Activated CD8-positive, alpha-beta memory T cell treated with anti-CD3 and anti-CD28 coated beads, Interleukin-2, amount 50 U/mL, for 48 hours (primary cell): Measurements from ENCODE around the gene C10orf105.

Experiments used
- DNase-seq: peaks from one replicate; pipeline ENCODE4 v3.0.0-alpha.2; 2020

The C10orf105 gene

DNA sequence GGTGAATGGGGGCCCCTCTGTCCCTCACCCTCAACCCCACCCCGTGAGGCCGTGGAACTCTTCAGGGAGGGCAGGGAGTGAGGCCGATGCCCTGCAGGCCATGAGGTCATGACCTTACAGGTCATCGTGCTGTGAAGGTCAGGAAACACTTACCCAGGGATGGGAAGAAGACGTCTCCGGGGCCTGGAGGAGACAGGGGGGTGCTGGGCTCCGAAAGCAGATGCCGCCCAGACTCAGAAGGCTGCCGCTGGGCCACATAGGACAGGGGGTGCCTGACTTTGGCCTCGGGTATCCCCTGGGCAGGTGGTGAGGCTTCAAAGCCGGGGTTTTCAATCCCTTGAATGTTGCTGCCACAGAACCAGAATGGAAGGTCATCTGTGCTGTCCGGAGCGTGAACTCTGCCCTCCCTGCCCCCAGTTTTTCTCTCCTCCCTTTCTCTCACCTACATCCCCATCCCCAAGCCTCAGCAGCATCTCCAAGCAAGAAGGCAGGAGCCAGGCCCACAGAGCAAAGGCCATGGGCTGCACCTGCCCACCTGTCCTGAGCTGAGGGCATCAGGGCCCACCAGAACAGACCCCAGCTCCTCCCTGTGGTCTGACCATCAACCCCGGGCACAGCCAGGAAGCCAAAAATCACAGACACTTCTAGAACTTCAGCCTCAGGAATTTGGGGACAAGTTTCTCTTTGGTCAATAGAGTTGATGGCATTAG, 32.1 kb upstream of the C10orf105 start:
- no peak for DNase-seq

DNA sequence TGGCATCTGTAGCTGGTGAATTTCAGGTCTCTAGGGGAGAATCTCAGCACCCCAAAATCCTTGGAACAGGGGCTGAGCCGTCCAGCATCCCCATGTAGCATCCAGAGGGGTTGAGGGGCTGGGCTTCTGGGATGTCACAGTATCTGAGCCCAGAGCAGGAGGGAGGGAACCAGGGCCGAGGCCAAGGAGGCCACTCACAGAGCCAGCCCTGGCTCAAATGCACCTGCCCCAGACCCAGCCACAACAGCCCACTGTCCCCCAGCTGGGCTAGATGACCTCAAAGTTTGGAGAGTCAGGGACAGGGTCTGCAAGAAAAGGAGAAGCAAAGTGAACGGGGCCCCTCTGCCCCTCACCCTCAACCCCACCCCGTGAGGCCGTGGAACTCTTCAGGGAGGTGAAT, 31.4 kb upstream of the C10orf105 start:
- no peak for DNase-seq

DNA sequence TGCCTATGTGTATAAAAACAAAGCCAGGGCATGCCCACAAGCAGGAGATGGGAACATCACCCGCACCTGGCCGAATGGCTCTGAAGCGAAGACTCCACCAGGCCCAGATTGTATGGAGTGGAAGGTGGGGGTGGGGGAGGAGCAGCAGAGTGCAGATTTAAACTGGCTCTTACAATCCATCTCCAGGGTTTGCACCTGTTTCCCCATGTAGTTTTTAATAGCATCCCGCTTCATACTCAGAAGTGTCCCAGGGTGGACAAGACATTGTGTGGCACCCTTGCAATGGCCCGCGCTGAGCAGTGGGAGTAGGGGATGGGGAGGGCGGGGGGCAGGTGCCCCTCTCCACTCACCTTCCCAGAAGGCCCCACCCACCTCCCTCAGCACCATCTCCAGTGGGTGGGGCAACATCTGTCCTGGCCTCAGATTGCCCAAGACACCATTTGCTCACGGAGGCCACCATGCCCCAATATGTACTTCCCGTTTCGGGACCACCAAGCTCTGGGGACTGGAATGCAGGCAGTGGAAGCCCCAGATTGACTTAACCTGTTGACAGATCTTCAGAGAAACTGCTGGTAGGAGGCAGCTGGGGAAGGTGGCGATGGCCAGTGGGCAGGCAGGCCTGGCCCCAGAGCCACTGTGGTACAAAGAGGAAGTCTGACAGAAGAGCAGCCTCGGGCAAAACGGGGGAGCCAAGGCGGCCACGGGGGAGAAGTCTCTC, 30.7 kb upstream of the C10orf105 start:
- no peak for DNase-seq

DNA sequence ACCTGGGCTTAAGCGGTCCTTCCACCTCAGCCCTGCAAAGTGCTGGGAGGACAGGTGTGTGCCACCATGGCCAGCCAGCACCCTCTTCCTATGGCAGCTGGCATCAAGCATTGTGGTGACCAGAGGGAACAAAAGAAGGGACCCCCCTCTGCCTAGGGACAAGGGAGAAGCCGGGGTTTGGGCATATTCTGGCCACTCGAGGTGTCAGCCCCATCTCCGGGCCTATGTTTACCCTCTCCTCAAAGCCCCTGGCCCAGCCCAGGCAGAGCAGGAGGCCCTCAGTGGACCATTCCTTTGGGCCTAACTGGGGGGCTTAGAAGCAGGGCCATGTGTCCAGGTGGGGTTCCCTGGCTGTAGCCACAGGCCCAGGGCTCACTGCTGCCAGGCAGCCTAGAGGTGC, 29.8 kb upstream of the C10orf105 start:
- no peak for DNase-seq

DNA sequence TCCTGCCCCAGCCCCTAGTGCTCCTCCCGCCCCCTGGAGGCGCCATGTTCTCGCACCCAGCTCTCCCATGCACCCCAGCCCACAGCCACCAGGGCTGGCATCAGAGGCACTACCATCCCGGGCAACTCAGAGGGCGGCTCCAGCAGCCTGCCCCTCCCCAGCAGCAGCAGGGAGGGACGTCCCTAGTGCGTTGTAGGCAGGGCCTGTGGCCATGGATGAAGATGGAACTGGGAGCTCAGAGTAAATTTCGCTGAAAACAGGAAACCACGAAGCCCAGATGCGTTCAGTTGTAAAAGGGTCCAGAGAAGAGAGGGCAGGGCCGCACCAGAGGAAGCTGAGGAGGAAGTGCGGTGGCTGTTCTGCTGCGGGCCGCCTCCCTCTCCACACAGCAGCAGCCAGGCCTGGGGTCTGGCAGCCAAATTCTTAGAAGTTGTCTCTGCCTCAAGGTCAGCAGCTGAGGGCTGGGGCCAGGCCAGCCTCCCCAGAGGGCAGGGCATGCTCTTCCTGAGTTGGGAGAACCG, 29.2 kb upstream of the C10orf105 start:
- DNase-seq: peak; percentile 85

DNA sequence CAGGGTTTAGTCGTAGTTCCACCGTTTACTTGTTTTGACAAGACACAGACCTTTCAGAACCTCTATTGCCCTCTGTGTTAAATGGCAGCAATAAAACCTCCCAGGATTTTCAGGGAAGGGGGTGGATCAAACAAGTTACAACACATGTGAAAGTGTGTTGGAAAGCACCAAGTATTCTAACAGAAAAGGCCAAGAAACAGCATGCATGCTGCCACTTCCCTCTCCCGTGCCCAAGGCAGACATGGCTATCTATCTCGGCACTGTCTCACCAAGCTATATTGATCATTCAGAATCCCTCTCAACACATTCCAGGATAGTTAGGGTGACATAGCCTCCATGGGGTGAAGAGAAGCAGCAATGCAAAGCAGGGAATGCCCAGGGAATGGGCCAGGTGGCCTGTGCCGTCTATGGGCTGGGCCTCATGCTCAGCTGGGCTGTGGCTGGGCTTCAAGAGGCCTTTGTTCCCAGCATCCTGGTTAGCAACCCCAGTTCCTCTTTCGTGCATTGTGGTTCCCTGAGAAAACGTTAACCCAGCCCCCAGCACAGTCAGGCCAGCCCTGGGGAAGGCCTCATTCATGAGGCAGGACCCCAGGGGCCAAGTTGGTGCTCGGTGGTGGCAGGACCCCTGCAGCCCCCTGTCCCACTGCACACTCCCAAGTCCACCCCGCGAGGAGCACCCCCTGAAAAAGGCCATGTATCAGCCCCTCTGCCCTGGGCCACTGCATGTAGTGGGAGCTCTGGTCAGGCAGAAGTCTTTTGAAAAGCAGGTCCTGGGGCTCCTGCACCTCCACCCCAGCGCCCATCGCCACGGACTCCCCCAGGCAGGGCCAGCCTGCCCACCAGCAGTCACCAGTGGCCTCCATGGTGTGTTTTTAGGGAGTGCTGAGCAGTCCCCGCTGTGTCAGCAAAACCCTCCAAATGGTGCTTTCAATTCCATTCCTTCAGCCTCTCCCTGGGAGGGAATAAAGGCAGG, 28.3 kb upstream of the C10orf105 start:
- no peak for DNase-seq

DNA sequence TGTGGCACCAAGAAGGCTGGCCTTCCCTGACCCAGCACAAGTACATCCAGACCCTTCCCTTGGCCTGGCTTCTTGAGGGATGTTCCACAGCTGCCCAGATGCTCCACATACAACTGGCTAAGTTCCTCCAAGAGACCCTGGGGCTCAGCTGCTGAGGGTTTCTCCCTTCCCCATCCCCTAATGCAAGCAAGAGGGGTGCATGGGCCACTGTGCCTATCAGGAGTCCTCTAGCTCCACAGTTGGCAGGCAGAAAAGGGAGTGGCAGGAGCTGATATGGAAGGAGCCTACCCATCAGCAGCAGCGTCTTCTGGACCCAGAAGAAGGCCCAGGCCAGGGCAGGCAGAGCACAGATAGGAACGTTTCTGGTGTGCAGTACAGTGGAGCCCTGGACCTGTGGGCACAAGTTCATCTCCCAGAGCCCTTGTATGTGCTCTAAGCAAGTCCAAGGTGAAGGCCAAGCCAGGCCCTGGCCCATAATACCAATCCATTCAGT, 27.5 kb upstream of the C10orf105 start:
- DNase-seq: no peak

DNA sequence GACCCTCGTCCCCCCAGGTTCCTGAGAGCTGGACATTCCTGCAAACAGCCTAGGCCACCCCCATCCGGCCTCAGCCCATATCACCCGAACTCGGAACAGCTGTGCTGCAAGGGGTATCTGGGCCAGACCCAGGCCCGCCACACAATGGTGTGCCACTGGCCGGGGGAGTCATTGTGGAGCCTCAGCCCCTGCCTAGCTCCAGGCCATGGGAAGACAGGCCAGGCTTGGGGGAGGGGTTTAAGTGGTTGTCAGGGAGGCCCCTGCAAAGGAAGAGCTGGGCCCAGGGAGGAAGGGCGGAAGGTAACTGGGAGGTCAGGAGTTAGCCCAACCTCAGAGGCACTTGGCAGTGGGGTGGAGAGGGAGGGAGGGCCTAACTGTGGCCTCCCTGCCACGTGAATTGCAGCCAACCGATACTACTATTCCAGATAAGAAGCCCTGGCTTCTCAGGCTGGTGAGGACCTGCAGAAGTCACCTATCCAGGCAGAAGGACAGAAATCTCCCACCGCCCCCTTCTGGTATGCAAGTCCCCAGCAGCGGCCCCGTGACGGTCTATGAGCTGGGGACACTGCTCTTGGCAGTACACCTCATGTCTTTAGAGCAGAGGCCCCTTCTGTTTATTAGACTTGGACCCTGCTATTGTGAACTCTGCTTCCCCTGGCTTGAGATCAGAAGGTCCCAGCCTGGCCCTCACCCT, 26.9 kb upstream of the C10orf105 start:
- DNase-seq: no peak

DNA sequence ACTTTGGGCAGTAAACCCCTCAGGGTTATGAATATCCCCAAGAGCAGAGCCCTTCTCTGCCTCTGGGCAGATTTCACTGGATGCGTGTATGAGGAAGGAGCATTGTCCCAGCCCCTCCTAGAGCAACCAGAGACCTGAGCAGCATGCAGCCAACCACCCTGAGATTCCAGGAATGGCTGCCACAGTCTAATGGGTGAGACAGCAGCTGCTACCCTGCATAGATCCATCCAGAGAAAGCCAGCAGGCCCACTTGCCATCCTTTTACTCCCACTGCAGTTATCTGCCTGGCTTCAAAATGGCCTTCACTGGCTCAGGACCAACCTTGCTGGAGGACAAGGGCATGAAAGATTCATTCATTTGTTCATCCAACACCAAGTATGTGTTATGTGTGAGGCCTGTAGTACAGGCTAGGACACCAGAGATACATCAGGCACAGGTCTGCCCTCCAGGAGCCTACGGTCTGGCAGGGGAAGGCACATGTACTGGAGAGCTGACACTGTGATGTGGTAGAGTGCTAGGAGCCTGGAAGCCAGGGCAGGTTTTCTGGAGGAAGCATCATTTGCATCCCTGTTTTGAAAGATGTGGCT, 26.2 kb upstream of the C10orf105 start:
- DNase-seq: no peak

DNA sequence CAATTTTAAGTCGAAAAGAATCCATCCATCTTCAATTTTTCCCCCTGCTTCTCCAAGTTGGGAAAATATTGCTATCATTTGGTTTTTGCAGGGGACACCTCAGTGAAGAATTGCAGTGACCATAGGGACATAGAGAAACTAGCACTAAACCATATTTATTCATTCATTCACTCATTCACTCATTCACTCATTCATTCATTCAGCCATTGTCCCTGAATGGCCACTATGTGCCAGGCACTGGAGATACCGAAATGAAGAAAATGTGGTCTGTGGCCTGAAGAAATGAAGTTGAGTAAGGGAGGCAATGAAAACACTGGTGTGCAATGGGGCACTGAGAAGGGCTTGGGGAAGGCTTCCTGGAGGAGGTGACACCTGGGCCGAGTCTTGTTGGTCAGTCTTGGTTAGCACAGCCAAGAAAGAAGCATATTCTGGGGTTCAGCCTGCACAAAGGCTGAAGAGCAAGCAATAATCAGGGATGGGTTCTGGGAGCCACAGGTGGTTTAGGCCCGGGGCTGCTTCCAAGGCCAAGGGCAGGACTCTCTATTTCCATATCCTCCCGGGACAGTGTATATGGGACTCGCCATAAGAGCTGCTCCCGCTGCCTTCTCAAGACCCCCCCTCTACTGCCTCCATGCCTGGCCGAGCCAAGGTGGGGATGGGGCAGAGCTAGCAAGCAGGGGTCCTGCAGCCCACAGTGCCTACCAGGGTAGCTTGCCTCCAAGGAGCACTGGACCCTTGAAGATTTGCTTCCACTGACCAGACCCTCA, 25.5 kb upstream of the C10orf105 start:
- DNase-seq: no peak

DNA sequence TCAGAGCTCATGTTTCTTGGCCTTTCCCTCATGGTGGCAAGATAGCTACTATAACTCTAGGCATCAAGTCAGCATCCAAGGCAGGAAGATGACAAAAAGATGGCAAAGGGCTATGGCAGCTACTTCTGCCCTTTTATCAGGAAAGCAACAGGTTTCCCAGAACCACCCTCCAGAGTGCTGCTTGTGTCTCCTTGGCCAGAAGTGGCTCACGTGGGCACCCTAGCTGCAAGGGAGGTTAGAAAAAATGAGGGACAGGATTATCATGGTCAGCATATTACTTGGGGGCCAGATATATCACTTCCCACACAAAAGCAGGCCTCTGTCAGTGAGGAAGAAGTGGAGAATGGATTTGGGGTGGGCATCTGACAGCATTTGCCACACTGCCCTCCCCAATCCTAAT, 24.3 kb upstream of the C10orf105 start:
- DNase-seq: no peak

DNA sequence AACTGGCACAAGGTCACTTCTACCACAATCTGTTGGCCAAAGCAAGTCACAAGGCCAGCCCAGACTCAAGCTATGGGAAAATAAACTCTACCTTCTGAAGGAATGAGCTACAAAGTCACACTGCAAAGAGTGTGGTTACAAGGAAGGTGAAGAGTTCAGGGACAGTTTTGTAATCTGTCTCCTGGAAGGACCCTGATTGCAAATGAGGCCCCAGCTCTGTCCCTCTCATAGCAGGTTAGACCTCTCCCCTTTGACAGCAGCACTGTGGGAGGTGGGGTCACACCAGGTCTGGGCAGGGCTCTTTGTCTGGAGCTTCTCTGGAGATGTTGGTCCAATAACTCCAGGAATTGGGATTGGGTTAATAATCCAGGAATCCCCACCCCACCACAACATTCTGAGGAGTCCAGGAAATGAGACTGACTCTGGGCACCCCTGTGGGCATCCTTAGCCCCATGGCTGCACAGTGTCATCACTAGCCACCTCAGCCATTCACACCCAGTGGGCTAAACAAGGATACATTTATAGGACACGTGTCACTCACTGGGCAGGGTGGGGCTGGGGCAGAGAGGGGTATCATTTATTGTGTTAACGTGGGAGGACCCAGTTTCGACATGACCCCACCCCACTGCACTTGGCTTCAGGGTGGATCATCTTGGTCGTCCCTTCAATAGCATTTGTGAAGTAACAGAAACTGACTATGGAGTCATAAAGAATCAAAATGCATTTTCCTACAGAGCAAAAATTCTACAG, 23.7 kb upstream of the C10orf105 start:
- DNase-seq: no peak

DNA sequence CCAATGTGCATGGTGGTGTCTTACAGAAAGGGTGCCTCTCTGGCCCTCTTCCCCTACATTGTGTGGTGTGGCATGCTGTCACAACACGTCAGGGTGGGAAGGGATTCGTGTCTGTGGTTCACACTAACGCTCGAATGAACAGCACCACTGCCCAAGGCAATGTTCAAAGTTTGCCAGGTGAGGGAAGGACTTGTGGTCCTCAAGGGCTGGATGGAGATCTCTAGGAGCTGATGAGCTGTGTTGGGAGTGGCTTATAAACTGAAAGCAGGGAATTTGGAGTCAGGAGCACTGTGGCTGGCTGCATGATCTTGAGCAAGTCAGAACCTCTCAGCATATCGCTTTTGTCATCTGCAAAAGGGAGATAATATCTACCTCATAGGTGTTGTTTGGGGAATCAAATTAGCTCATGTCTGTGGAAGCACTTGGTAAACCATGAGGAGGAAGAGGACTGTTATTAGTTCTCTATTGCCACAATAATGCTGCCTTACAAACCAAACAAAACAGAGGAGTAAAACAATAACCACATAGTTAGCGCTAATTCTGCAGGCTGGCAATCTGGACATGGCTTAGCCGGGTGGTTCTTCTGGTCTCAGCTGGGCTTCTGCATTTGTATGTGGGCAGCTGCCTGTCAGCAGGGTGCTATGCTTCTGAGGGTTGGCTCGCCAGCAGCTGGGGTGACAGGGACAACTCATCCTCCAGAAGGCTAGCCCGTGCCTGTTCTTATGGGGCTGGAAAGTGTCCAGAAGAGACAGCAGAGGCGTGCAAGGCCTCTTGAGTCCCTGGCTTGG, 22.9 kb upstream of the C10orf105 start:
- no peak for DNase-seq

DNA sequence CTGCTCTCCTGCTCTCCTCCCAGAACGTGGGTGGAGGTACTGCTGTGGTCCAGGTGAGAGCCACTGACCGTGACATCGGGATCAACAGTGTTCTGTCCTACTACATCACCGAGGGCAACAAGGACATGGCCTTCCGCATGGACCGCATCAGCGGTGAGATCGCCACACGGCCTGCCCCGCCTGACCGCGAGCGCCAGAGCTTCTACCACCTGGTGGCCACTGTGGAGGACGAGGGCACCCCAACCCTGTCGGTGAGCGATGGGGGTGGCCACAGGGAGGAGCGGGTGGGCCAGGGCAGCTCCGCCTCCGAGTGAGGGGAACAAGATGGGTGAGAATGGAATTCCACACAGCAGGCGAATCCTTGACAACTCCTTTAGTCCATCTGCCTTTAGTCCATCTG, 22.1 kb upstream of the C10orf105 start:
- no peak for DNase-seq

DNA sequence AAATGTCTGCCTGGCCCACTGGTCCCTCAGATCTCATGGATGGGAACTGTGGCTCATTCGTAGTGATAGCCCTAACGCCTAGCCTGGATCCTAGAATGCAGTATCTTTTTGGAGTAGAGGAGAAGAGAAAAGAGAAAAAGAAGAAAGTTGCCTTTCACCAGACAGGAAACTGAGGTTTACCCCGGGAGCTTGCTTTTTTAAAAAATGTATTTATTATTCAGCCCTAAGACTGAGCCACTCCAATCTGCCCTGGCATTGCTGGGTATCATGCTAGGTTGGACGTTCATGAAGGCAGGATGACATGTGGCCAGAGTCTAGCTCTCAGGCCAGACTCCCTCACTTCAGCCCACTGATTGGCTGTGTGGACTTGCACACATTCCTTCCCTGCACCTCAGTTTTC, 21.5 kb upstream of the C10orf105 start:
- DNase-seq: no peak

DNA sequence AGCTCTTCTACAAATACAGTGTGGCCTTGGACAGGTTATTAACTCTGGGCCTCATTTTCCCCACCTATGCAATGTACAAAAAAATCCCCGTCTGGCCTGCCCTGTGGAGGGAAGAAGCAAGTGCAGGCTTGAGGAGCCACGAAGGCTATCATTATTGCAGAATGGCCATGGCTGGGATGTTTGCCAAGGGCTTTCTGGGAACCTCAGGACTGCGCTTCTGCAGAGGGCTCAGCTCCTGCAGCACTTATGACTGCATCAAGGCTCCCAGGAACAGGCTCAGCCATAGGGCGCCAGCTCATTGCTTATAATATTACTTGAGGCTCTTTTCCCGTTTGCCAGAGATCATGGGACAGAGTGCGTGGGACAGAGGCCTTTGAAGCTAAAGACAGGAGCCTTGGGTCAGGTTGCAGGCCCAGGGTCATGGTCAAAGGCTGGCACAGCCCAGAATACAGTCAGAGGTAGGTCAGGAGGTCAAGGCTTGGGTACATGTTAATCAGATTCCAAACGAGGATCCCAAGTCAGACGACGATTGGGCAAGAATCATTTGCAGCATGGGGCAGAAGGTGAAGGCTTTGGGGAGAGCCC, 20.6 kb upstream of the C10orf105 start:
- DNase-seq: no peak

DNA sequence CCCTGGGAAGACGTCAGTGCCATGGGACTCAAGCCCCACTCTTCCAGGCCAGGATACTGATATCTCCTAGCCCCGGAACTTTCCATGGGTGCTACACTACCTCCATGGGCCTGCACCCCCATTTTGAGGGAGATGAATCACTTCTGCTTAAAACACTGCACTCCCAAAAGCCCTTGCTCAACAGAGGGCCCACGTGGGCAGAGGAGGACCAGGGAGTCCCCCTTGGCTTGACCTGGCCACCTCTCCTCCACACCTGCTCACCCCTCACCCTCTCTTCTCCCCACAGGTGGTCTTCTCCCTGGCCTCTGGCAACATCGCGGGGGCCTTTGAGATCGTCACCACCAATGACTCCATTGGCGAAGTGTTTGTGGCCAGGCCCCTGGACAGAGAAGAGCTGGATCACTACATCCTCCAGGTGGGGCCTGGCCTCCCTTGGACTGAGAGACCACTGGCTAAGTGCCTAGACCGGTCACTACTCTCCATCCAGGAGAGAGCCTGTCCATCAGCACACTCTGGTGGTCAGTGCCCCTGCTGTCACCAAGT, 19.9 kb upstream of the C10orf105 start:
- no peak for DNase-seq

DNA sequence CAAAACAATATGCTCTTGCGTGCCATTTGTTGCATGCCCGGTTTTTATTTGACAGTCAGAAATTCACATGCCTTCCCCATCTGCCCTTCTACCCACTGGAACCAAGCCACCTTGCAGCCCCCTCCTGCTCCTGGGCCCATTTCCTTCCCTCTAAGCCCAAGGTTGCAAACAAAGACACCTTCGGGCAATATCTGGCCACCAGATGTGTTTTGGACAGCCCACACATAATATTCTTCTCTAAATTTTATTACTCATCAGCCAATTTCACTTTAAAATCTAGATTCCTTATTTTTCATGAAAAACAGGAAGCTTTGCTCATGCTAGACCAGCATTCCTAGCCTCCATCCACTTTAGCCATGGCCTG, 18.2 kb upstream of the C10orf105 start:
- DNase-seq: no peak
